HUES48 (cell line): Measurements from ENCODE around the gene PITPNM3.

Experiments used
- H3K27ac ChIP-seq: one replicate; pipeline ENCODE4 v1.7.0; 2013; ENCODE audit warnings: low read depth, low read length, inconsistent platforms
- H3K27me3 ChIP-seq: 2 replicates; pipeline ENCODE4 v1.6.1; 2013; ENCODE audit warnings: mild to moderate bottlenecking, low read length; ENCODE audit not compliant: control insufficient read depth, insufficient read depth
- H3K36me3 ChIP-seq: 2 replicates; pipeline ENCODE4 v1.6.1; 2013; ENCODE audit warnings: low read length; ENCODE audit not compliant: control insufficient read depth, insufficient read depth
- H3K4me1 ChIP-seq: 2 replicates; pipeline ENCODE4 v1.6.1; 2013; ENCODE audit warnings: mild to moderate bottlenecking, low read length; ENCODE audit not compliant: control insufficient read depth, insufficient read depth
- H3K4me3 ChIP-seq: 2 replicates; pipeline ENCODE4 v1.5.1; 2013; ENCODE audit warnings: mild to moderate bottlenecking, low read depth, low read length
- H3K9ac ChIP-seq: 2 replicates; pipeline ENCODE4 v1.6.1; 2013; ENCODE audit warnings: mild to moderate bottlenecking, low read depth, low read length, moderate library complexity
- H3K9me3 ChIP-seq: 2 replicates; pipeline ENCODE4 v1.6.1; 2013; ENCODE audit warnings: low read length; ENCODE audit not compliant: control insufficient read depth, insufficient read depth

The PITPNM3 gene

DNA sequence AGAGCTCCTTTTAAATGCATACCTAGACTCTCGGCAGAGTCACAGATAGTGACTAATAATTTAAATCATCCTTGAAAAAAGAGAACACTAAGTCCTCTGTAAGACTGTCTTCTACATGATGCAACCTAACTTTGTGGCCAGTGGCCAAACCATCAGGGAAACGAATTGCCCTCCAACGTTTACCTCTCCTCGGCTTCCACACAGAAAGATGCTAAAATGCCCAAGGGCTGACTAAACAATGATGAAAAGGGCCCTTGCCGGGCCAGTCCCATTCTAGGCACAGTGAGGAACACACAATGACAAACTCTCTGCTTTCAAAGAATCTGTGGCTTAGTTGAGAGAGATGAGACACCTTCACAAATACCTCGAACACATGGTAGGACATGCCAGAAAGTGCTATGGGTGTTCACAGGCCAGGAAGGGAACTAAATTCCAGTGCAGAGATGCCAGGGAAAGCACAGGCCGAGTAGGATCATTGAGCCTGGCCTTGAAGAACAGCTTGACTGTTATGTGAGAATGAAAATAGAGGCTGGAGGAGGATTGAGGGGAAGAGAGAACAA is 35.3 kb upstream of the PITPNM3 start:
- no peak overlapping the region for H3K9ac ChIP-seq
- peaks cover 89% of the 10 kb centered on the region for H3K36me3 ChIP-seq
- no peaks in the 10 kb centered on the region for H3K9me3 ChIP-seq
- peak overlapping the region; percentile 8 for H3K27ac ChIP-seq
- no peak overlapping the region for H3K4me3 ChIP-seq
- H3K27me3 ChIP-seq = no peaks in the 10 kb centered on the region
- H3K4me1 ChIP-seq = 0 out of 2 replicates have a peak, but pooled peaks cover 2% of the 10 kb centered on the region

- Histone ChIP-seq H3K27me3 (no peaks in the 10 kb centered on the region), H3K36me3 (peaks cover 89% of the 10 kb centered on the region), H3K9me3 (no peaks in the 10 kb centered on the region), H3K27ac (no peak overlapping the region), H3K9ac (no peak overlapping the region), H3K4me3 (no peak overlapping the region), H3K4me1 (0 out of 2 replicates have a peak, but pooled peaks cover 2% of the 10 kb centered on the region)
Measured at GRCh38 chr17:6589266-6589946, 33.1 kb upstream of the PITPNM3 start.

DNA sequence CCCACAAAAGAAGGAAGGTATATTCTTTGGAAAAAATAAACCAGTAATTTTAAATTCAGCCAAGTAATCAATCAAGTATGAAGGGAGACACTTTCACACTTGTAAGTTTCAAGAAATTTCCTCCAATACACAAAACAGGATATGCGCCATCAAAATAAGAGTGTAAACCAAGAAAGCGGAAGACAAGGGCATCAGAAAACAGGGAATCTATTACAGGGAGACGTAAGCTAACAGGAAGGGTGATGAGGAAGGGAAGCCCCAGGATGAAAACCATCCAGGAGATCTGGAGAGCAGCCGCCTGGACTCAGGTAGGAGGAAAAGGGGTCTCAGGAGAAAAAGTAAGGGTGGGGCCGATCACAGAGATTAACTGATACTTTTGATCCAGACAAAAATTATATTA is 31.8 kb upstream of the PITPNM3 start:
- no peak overlapping the region for H3K4me3 ChIP-seq
- no peak overlapping the region for H3K9ac ChIP-seq
- no peak overlapping the region for H3K27ac ChIP-seq
- no peaks in the 10 kb centered on the region for H3K27me3 ChIP-seq
- H3K4me1 ChIP-seq = 0 out of 2 replicates have a peak, but pooled peaks cover 2% of the 10 kb centered on the region
- H3K9me3 ChIP-seq = no peaks in the 10 kb centered on the region
- H3K36me3 ChIP-seq = peaks cover 93% of the 10 kb centered on the region

DNA sequence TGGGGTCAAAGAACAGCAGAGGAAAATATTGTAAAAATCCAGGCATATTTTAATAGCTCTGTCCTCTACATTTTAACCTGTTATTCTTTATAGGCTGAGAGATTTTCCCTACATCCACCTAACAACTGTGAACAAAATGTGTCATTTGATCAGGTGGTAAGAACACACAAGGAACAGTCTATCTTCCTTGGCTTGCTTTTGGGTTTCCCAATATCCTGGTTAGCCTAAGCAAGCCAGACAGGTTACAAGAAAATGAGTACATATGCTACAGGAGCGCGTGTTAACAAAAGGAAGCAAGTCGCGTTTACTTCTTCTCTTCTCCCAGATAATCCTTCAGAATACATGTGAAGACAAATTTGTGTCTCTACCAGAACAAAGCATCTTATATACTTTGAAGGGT is 31.0 kb upstream of the PITPNM3 start:
- no peaks in the 10 kb centered on the region for H3K9me3 ChIP-seq
- H3K36me3 ChIP-seq = peaks cover 90% of the 10 kb centered on the region
- no peaks in the 10 kb centered on the region for H3K27me3 ChIP-seq
- H3K9ac ChIP-seq = no peak overlapping the region
- 0 out of 2 replicates have a peak, but pooled peaks cover 2% of the 10 kb centered on the region for H3K4me1 ChIP-seq
- H3K27ac ChIP-seq = no peak overlapping the region
- H3K4me3 ChIP-seq = no peak overlapping the region

DNA sequence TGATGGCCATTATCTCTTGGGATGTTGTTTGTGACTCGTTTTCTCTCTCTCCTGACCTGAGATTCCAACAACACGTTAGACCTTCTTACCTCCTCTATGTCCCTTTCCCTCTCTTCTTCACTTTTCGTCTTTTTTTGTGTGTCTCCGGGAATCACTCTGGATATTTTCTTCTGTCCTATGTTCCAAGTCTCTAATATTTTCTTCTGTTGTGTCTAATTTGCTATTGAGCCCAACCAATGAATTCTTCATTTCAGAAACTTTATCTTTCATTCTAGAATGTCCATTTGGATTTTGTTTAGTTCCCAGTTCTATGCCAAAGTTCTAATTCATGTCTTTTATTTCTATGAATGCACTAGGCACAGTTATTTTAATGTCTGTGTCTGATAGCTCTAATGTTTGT is 27.1 kb upstream of the PITPNM3 start:
- H3K9ac ChIP-seq = no peak overlapping the region
- H3K27ac ChIP-seq = no peak overlapping the region
- peaks cover 79% of the 10 kb centered on the region for H3K36me3 ChIP-seq

GRCh38 chr17:6580625-6581024 is 24.3 kb upstream of the PITPNM3 start:
- Histone ChIP-seq H3K27ac (no peak overlapping the region), H3K4me1 (peaks cover 3% of the 10 kb centered on the region; the same call in 1 of the 2 replicates), H3K9me3 (no peaks in the 10 kb centered on the region), H3K36me3 (peaks cover 58% of the 10 kb centered on the region), H3K27me3 (no peaks in the 10 kb centered on the region), H3K9ac (no peak overlapping the region), H3K4me3 (no peak overlapping the region)

More for the DNA sequence above, 27.1 kb upstream of the PITPNM3 start:
- H3K4me1 ChIP-seq = no peaks in the 10 kb centered on the region
- no peaks in the 10 kb centered on the region for H3K9me3 ChIP-seq
- H3K4me3 ChIP-seq = no peak overlapping the region
- no peaks in the 10 kb centered on the region for H3K27me3 ChIP-seq

DNA sequence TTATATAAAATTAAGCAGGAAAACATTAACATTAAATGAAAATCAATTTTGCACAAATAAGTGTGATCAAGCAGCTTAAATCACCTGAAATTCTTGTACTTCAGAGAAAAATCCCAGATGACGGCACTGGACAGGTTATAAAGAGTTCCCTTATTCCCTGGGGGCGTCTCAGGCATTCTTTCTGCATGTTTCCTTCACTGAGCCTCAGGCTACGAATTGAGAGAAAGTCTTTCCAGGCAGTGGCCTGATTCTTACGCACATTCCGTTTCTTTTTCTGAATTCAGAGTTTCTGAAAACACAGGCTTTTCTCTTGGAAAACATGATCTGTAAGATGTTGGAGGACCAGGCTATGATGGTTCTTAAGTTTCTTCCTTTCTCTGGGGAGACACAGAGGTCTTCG is 22.1 kb upstream of the PITPNM3 start:
- Histone ChIP-seq H3K4me3 (no peak overlapping the region), H3K27me3 (no peaks in the 10 kb centered on the region), H3K4me1 (peaks cover 10% of the 10 kb centered on the region), H3K36me3 (peaks cover 38% of the 10 kb centered on the region), H3K9ac (no peak overlapping the region), H3K9me3 (no peaks in the 10 kb centered on the region), H3K27ac (no peak overlapping the region)

DNA sequence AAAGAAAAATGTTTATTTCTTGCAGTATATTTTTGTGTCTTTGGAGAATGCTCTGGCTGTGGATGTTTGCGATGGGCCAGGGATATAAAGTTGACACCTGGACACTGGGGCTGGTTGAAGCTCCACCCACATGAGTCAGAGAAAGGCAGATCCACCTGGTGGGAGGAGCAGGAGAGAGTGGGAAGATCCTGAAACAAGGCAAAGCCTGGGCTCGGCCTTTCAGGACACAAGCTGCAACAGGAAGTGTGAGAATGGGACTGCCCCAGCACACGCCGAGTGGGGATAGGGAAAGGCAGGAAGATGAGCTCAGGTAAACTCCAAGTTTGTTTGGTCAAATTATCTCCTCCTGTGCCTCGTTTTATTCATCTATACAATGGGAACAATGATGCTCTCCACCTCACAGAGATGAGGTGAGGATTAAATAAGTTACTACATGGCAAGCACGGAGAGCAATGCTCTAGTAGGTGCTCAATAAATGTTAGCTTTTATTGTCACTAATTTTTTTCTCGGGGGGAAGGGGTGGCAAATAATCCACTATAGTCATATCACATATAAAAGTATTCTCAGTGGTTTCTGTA is 21.4 kb upstream of the PITPNM3 start:
- Histone ChIP-seq H3K4me1 (peaks cover 10% of the 10 kb centered on the region), H3K27ac (no peak overlapping the region), H3K36me3 (peaks cover 31% of the 10 kb centered on the region), H3K4me3 (no peak overlapping the region), H3K9me3 (no peaks in the 10 kb centered on the region), H3K27me3 (no peaks in the 10 kb centered on the region), H3K9ac (no peak overlapping the region)

DNA sequence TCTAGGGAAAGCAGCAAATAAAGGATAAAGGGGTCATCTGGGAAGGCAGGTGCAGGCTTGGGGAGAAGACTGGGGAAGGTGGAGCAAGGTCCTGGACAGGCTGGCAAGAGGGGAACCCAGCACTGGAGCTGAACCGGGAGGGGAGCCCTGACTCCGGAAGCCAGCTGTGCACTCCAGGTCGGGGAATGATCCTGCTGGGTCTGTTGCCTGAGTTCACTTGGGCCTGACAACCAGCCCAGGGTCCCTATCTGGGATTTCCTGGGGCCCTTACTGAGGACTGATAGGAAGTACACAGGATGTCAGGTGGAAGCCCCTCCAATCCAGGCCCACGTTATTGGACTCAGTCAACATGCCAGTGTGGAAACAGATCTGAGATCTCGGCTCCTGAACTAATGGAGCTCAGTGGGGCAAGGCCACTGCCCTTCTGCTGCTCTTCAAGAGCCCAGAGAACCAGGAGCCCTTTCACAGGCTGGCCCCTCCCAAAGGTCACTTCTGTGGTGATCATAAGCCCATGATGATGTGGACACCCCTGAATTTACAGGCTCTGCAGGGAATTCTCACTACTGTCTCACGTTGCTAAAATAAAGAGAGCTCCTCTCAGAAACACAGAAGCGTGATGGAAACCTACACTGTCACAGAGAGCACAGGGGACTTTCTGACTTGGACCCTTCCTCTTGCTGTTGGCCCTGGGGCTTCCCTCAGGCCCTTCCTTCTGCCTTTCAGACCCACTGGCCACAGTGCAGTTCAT is 19.9 kb upstream of the PITPNM3 start:
- peaks cover 19% of the 10 kb centered on the region for H3K36me3 ChIP-seq
- H3K9me3 ChIP-seq = no peaks in the 10 kb centered on the region
- H3K27me3 ChIP-seq = no peaks in the 10 kb centered on the region
- no peak overlapping the region for H3K27ac ChIP-seq
- H3K4me1 ChIP-seq = peaks cover 10% of the 10 kb centered on the region
- H3K4me3 ChIP-seq = no peak overlapping the region
- H3K9ac ChIP-seq = no peak overlapping the region

DNA sequence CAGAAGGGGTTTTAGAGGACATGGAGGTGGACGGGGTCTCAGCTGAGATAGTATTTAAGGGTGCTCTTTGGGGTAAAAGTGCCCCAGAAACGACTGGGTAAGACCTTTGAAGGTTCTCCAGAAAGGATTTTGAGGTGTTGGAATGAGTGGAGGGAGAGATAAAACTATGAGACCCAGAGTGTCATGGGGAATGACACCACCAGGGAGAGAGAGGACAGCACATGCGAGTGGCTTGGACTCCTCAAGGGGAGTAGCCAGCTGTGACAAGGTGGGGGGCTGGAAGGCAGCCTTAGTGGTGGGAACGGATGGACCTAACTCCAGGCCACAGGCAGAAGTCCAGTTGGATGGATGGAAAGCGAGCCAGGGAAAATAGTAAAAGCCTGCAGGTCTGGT is 19.2 kb upstream of the PITPNM3 start:
- no peak overlapping the region for H3K4me3 ChIP-seq
- H3K9ac ChIP-seq = no peak overlapping the region
- no peaks in the 10 kb centered on the region for H3K9me3 ChIP-seq
- no peak overlapping the region for H3K27ac ChIP-seq
- H3K4me1 ChIP-seq = peaks cover 10% of the 10 kb centered on the region
- H3K36me3 ChIP-seq = peaks cover 17% of the 10 kb centered on the region
- no peaks in the 10 kb centered on the region for H3K27me3 ChIP-seq
